ENCODE data around the gene DCX. TPM values are rescaled to one million over a fixed set of nuclear protein-coding genes. Genes with fewer than 3 reads are reported as not detected.

The DCX gene
- total RNA-seq, 1 donor from 2014 or later = not detected

DNA sequence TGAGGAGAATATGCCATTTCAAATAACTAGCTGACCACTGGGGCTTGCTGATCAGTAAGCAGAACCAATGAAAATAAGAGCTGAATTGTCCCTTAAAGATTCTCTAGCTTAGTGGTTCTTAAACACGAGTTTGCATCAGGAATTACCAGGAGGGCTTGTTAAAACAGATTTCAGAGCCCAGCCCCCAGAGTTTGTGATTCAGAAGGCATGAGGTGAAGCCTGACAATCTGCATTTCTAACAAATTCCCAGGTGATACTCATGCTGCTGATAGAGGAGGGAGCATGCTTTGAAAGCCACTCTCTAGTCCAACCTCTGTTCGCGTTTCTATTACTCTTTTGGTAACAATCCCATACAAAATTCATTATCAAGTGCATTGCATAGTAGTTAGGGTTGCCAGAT, 35.5 kb downstream of the DCX start:
- Histone ChIP-seq H3K4me1 (no peaks in the 10 kb centered on the region), H3K9me3 (no peaks in the 10 kb centered on the region), H3K4me3 (no peak overlapping the region), H3K27ac (no peak overlapping the region), H3K27me3 (no peaks in the 10 kb centered on the region), H3K36me3 (no peaks in the 10 kb centered on the region)
- DNase-seq (ENCODE audit: low spot score in 2 of 2) = no peak
- intact Hi-C loops (cut with DNase I) = no loop called here
- no peak for TF ChIP-seq CTCF (IDR thresholded peaks at IDR 0.05)

GRCh38 chrX:111375747-111376146, 36.2 kb downstream of the DCX start:
- intact Hi-C loops (cut with DNase I) = no loop called here
- Histone ChIP-seq H3K36me3 (no peaks in the 10 kb centered on the region), H3K9me3 (no peaks in the 10 kb centered on the region), H3K4me1 (no peaks in the 10 kb centered on the region), H3K4me3 (no peak overlapping the region), H3K27ac (no peak overlapping the region), H3K27me3 (no peaks in the 10 kb centered on the region)
- DNase-seq (ENCODE audit: low spot score in 2 of 2) = no peak
- TF ChIP-seq CTCF (IDR thresholded peaks at IDR 0.05) = no peak

GRCh38 chrX:111372086-111372485, 39.9 kb downstream of the DCX start:
- H3K36me3 ChIP-seq = no peaks in the 10 kb centered on the region
- no peak overlapping the region for H3K4me3 ChIP-seq
- H3K27ac ChIP-seq = no peak overlapping the region
- TF ChIP-seq CTCF (IDR thresholded peaks at IDR 0.05) = no peak
- no peaks in the 10 kb centered on the region for H3K4me1 ChIP-seq
- H3K9me3 ChIP-seq = no peaks in the 10 kb centered on the region
- no peaks in the 10 kb centered on the region for H3K27me3 ChIP-seq
- no peak for DNase-seq (ENCODE audit: low spot score in 2 of 2)
- intact Hi-C loops (cut with DNase I) = no loop called here

DNA sequence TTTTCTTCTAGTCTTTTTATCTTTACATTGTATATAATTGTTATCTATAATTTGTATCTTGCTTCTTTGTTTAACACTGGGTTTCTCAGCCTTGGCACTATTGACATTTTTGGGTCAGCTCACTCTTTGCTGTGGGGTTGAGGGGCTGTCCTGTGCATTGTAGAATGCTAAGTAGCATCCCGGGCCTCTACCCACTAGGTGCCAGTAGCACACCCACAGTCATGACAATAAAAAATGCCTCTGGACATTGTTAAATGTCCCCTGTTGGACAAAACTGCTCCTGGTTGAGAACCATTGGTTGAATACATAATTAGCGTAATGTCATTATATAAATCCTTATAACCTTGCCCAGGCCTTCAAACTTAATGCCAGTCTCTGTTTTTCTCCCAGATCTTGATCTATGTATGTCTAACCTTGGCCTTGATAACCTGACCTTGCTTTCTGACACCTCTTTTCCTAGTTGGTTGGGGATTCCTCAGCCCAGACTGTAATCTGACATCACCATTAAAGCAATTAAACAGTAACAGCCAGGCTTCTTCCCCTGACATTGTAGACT, 46.1 kb downstream of the DCX start:
- no peaks in the 10 kb centered on the region for H3K9me3 ChIP-seq
- no peak overlapping the region for H3K27ac ChIP-seq
- no peaks in the 10 kb centered on the region for H3K27me3 ChIP-seq
- no peaks in the 10 kb centered on the region for H3K36me3 ChIP-seq
- no peak for TF ChIP-seq CTCF (IDR thresholded peaks at IDR 0.05)
- DNase-seq (ENCODE audit: low spot score in 2 of 2) = no peak
- no peaks in the 10 kb centered on the region for H3K4me1 ChIP-seq
- intact Hi-C loops (cut with DNase I) = no loop called here
- H3K4me3 ChIP-seq = no peak overlapping the region

DNA sequence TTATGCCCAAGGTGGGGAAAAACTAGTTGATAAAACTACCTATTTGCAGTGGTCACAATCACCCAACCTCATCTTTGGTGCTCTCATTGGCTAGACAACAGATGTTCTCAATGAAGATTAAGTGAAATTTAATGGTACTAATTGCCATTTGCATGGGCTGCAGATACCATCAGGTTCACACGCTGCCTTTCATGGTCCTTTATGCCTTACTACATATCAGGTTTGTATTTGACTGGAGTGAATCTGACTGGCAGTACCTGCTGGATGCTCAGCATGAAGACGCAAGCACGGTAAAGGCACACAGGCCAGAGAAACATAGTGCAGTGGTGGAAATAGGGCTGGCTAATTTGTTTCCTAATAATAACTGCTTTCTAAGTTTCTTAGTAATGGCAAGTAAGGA, 48.3 kb downstream of the DCX start:
- Histone ChIP-seq H3K4me1 (no peaks in the 10 kb centered on the region), H3K36me3 (no peaks in the 10 kb centered on the region), H3K9me3 (no peaks in the 10 kb centered on the region), H3K4me3 (no peak overlapping the region), H3K27me3 (no peaks in the 10 kb centered on the region), H3K27ac (no peak overlapping the region)
- no peak for TF ChIP-seq CTCF (IDR thresholded peaks at IDR 0.05)
- intact Hi-C loops (cut with DNase I) = no loop called here
- no peak for DNase-seq (ENCODE audit: low spot score in 2 of 2)

DNA sequence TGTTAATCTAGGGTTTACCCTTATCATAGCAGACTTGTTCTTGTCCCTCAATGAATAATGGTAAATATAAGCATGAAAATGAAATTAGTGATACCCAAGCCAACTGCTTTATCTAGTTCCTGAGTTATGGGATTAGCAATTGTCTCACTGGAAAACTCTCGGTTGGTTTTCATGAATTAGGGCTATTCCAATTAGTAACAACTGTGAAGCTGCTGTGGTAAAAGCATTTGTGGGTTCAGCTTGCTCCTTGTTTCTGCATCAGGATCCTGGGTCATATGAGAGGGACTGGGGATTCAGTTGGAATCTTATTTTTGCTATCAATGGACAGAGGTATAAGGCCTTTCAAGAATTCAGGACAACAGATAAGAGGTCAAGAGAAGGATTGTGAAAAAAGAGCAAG, 50.2 kb downstream of the DCX start:
- no peak for TF ChIP-seq CTCF (IDR thresholded peaks at IDR 0.05)
- intact Hi-C loops (cut with DNase I) = no loop called here
- no peaks in the 10 kb centered on the region for H3K9me3 ChIP-seq

More for the DNA sequence above, 50.2 kb downstream of the DCX start:
- Histone ChIP-seq H3K4me1 (no peaks in the 10 kb centered on the region), H3K4me3 (no peak overlapping the region), H3K27me3 (no peaks in the 10 kb centered on the region), H3K27ac (no peak overlapping the region), H3K36me3 (no peaks in the 10 kb centered on the region)
- DNase-seq (ENCODE audit: low spot score in 2 of 2) = no peak
